ENCODE results near the gene AIFM2.

DNA sequence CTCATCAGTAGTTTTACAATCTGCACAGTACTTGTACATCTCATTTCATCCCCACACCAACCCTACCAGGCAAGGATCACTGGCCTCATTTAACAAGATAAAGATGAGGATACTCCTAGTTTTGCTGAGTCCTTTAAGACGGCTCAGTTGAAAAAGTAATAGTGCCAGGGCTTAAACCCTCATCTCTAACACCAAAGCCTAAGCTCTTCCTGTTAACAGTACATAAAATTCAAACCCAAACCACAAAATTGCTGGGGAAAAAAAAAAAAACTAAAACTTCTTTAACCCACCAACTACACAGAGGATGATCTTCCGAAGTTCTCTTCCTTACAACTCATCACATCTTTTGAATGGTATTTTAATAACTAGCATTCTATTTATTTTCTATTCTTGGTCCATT, 36.4 kb upstream of the AIFM2 start:
- TF ChIP-seq, protein P1, sequence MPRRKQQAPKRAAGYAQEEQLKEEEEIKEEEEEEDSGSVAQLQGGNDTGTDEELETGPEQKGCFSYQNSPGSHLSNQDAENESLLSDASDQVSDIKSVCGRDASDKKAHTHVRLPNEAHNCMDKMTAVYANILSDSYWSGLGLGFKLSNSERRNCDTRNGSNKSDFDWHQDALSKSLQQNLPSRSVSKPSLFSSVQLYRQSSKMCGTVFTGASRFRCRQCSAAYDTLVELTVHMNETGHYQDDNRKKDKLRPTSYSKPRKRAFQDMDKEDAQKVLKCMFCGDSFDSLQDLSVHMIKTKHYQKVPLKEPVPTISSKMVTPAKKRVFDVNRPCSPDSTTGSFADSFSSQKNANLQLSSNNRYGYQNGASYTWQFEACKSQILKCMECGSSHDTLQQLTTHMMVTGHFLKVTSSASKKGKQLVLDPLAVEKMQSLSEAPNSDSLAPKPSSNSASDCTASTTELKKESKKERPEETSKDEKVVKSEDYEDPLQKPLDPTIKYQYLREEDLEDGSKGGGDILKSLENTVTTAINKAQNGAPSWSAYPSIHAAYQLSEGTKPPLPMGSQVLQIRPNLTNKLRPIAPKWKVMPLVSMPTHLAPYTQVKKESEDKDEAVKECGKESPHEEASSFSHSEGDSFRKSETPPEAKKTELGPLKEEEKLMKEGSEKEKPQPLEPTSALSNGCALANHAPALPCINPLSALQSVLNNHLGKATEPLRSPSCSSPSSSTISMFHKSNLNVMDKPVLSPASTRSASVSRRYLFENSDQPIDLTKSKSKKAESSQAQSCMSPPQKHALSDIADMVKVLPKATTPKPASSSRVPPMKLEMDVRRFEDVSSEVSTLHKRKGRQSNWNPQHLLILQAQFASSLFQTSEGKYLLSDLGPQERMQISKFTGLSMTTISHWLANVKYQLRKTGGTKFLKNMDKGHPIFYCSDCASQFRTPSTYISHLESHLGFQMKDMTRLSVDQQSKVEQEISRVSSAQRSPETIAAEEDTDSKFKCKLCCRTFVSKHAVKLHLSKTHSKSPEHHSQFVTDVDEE (CRISPR knock-in tag; IDR thresholded peaks at IDR 0.05): no peak
- no peak for TF ChIP-seq CSDC2 (CRISPR knock-in tag; IDR thresholded peaks at IDR 0.05)
- no peak for TF ChIP-seq GLIS3 (CRISPR knock-in tag; IDR thresholded peaks at IDR 0.05)
- no peak for TF ChIP-seq BACH2 (CRISPR knock-in tag; IDR thresholded peaks at IDR 0.05; ENCODE audit: borderline replicate concordance)
- TF ChIP-seq, protein P2, sequence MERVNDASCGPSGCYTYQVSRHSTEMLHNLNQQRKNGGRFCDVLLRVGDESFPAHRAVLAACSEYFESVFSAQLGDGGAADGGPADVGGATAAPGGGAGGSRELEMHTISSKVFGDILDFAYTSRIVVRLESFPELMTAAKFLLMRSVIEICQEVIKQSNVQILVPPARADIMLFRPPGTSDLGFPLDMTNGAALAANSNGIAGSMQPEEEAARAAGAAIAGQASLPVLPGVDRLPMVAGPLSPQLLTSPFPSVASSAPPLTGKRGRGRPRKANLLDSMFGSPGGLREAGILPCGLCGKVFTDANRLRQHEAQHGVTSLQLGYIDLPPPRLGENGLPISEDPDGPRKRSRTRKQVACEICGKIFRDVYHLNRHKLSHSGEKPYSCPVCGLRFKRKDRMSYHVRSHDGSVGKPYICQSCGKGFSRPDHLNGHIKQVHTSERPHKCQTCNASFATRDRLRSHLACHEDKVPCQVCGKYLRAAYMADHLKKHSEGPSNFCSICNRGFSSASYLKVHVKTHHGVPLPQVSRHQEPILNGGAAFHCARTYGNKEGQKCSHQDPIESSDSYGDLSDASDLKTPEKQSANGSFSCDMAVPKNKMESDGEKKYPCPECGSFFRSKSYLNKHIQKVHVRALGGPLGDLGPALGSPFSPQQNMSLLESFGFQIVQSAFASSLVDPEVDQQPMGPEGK (CRISPR knock-in tag; IDR thresholded peaks at IDR 0.05; ENCODE audit: borderline replicate concordance): no peak

Measured in SK-N-SH treated with all-trans-retinoic acid at 6 μM for 48 hours (cell line).